Brain microvascular endothelial cell (primary cell): Measurements from ENCODE around the gene C10orf67.
A peak's percentile ranks its signal among the peaks of the same experiment; 100 is the strongest.
"Not testable (repeated sequence)": the region's sequence is repeated elsewhere in the genome, so short reads cannot be mapped to it uniquely, and the experiment has no call there.

ENCODE experiments used
- DNase-seq: peaks from one replicate; pipeline ENCODE4 v3.0.0-alpha.2; 2020
- H3K27ac ChIP-seq: fragments of 250-450 bp; sonication (Bioruptor Pico); 2 replicates; pipeline ENCODE4 v1.5.1; 2020; ENCODE audit warnings: mild to moderate bottlenecking, moderate library complexity
- H3K27me3 ChIP-seq: fragments of 250-450 bp; sonication (Bioruptor Pico); replicated peaks from 2 replicates; pipeline ENCODE4 v1.5.1; 2020; ENCODE audit warnings: mild to moderate bottlenecking
- H3K36me3 ChIP-seq: fragments of 250-450 bp; sonication (Bioruptor Pico); replicated peaks from 2 replicates; pipeline ENCODE4 v1.5.1; 2020; ENCODE audit warnings: mild to moderate bottlenecking
- H3K4me3 ChIP-seq: 2 replicates; pipeline ENCODE4 v1.5.1; 2011; ENCODE audit warnings: low read depth, mild to moderate bottlenecking, control low read depth, low read length, moderate library complexity
- CTCF ChIP-seq: IDR thresholded peaks from 2 replicates; pipeline ENCODE4 v1.5.1; 2011; ENCODE audit warnings: low read depth, mild to moderate bottlenecking, moderate library complexity, low read length, control low read depth, inconsistent platforms; ENCODE audit errors: missing control alignments
- in situ Hi-C: cut with HindIII; loops from 2 replicates; pipeline ENCODE4 v1.10.0; 2017; ENCODE audit warnings: low sequenced_read_pairs, low pct_ligation_motif_present

Gene C10orf67

GRCh38 chr10:23358357-23358756 is 13.8 kb upstream of the C10orf67 start:
- DNase-seq: peak; percentile 23
- no peaks in the 10 kb centered on the region for H3K36me3 ChIP-seq
- H3K4me3 ChIP-seq: no peak overlapping the region
- H3K27ac ChIP-seq: no peak overlapping the region
- peak; percentile 70 for TF ChIP-seq CTCF
- H3K27me3 ChIP-seq: no peaks in the 10 kb centered on the region
- in situ Hi-C loops: no loop called here

GRCh38 chr10:23354630-23355279 is 10.2 kb upstream of the C10orf67 start:
- in situ Hi-C loops: no loop called here
- no peak for DNase-seq
- no peaks in the 10 kb centered on the region for H3K36me3 ChIP-seq
- TF ChIP-seq CTCF: no peak
- H3K4me3 ChIP-seq: no peak overlapping the region
- H3K27ac ChIP-seq: no peak overlapping the region
- H3K27me3 ChIP-seq: no peaks in the 10 kb centered on the region

- no peak for TF ChIP-seq CTCF
- no peaks in the 10 kb centered on the region for H3K36me3 ChIP-seq
- no peak overlapping the region for H3K4me3 ChIP-seq
- in situ Hi-C loops: no loop called here
- peak; percentile 24 for DNase-seq
- no peaks in the 10 kb centered on the region for H3K27me3 ChIP-seq
- no peak overlapping the region for H3K27ac ChIP-seq
Measured at GRCh38 chr10:23351926-23352519, 7.4 kb upstream of the C10orf67 start.

GRCh38 chr10:23350706-23351105 is 6.1 kb upstream of the C10orf67 start:
- H3K27me3 ChIP-seq, DNase-seq, H3K27ac ChIP-seq, H3K4me3 ChIP-seq, H3K36me3 ChIP-seq, in situ Hi-C loops: not testable (repeated sequence)

GRCh38 chr10:23345861-23346260 is 1.3 kb upstream of the C10orf67 start:
- DNase-seq: peak; percentile 91
- peak overlapping the region; percentile 86 for H3K27ac ChIP-seq
- no peak overlapping the region for H3K4me3 ChIP-seq
- TF ChIP-seq CTCF: no peak
- in situ Hi-C loops: no loop called here
- H3K36me3 ChIP-seq: no peaks in the 10 kb centered on the region
- H3K27me3 ChIP-seq: no peaks in the 10 kb centered on the region

GRCh38 chr10:23343591-23344240 is 881 bp downstream of the C10orf67 start:
- H3K27me3 ChIP-seq: no peaks in the 10 kb centered on the region
- H3K4me3 ChIP-seq: peak overlapping the region; percentile 65
- DNase-seq: peak; percentile 9
- no peak for TF ChIP-seq CTCF
- H3K36me3 ChIP-seq: no peaks in the 10 kb centered on the region
- in situ Hi-C loops: no loop called here
- no peak overlapping the region for H3K27ac ChIP-seq
